GM12878 (cell line): ENCODE measurements around the gene RSF1. TPM values are rescaled to one million over a fixed set of nuclear protein-coding genes. Genes with fewer than 3 reads are reported as not detected.
A peak's percentile ranks its signal among the peaks of the same experiment; 100 is the strongest.

Experiments used
- ATAC-seq: fragments of 200-7000 bp; cut with Tn5 transposase; 3 replicates; pipeline ENCODE4 v1.9.1; 2020; ENCODE audit warnings: mild to moderate bottlenecking, moderate library complexity
- BruUV-seq: library from RNA; stranded (reverse); fragments of 400-500 nt; replicated peaks from 2 replicates; lab custom pipeline; 2021; lab: Mats Ljungman, UMichigan
- CTCF ChIA-PET: fragments of 300-600 bp; sonication (Branson Sonifier 250); formaldehyde crosslinking; extraction: SDS; loops from one replicate; lab custom pipeline; 2021; ENCODE audit warnings: inconsistent platforms; lab: Yijun Ruan, JAX
- POLR2A ChIA-PET: fragments of 350-600 bp; formaldehyde crosslinking; extraction: SDS; loops from one replicate; lab custom pipeline; 2021; ENCODE audit warnings: inconsistent platforms; lab: Charles Lee
- RAD21 ChIA-PET: fragments of 300-600 bp; sonication (Branson Sonifier 250); formaldehyde crosslinking; loops from one replicate; lab custom pipeline; 2023; ENCODE audit warnings: antibody characterized with exemption; ENCODE audit not compliant: unreplicated experiment; lab: Charles Lee
- SMC1A ChIA-PET: fragments of 300-600 bp; sonication (Branson Sonifier 250); formaldehyde crosslinking; loops from one replicate; lab custom pipeline; 2023; ENCODE audit not compliant: unreplicated experiment, uncharacterized antibody; lab: Charles Lee
- DNase-seq: peaks from one replicate; pipeline ENCODE4 v3.0.0-alpha.2; 2011; ENCODE audit warnings: low read depth, low spot score
- FAIRE-seq: peaks from 3 replicates; lab custom pipeline; 2011; peaks lifted over from hg19 to GRCh38; lab: Jason Lieb, UNC
- H2AFZ ChIP-seq: 2 replicates; pipeline ENCODE4 v1.6.0; 2011; ENCODE audit warnings: low read depth, low read length, control low read depth; ENCODE audit not compliant: control insufficient read depth
- H3K27ac ChIP-seq: 2 replicates; pipeline ENCODE4 v1.5.1; 2011; ENCODE audit warnings: control low read depth; ENCODE audit not compliant: control insufficient read depth, insufficient read depth
- H3K27me3 ChIP-seq, 2 experiments: replicated peaks in 1 of 2; 2 replicates each; pipeline versions ENCODE4 v1.6.0 to v1.6.1; 2011; ENCODE audit warnings: low read length in 1 of 2; ENCODE audit not compliant: control insufficient read depth in 2 of 2, insufficient read depth in 2 of 2
- H3K36me3 ChIP-seq, 2 experiments: 2 replicates each; pipeline ENCODE4 v1.5.1; 2011; ENCODE audit warnings: low read length in 1 of 2; ENCODE audit not compliant: control insufficient read depth in 2 of 2, insufficient read depth in 2 of 2
- H3K4me1 ChIP-seq: 2 replicates; pipeline ENCODE4 v1.6.1; 2011; ENCODE audit warnings: mild to moderate bottlenecking, low read length, moderate library complexity, mixed read lengths; ENCODE audit not compliant: control insufficient read depth, insufficient read depth
- H3K4me2 ChIP-seq: 2 replicates; pipeline ENCODE4 v1.6.0; 2011; ENCODE audit warnings: control low read depth; ENCODE audit not compliant: control insufficient read depth, insufficient read depth
- H3K4me3 ChIP-seq: fragments of 200-600 bp; sonication (generic); 2 replicates; pipeline ENCODE4 v1.5.1; 2016
- H3K79me2 ChIP-seq: 2 replicates; pipeline ENCODE4 v1.6.0; 2011; ENCODE audit warnings: low read length; ENCODE audit not compliant: control insufficient read depth, insufficient read depth
- H3K9ac ChIP-seq: 2 replicates; pipeline ENCODE4 v1.8.0; 2011; ENCODE audit warnings: low read length, control low read depth, mixed read lengths; ENCODE audit not compliant: control insufficient read depth, insufficient read depth
- H3K9me3 ChIP-seq: replicated peaks from 3 replicates; pipeline ENCODE4 v1.5.1; 2011; ENCODE audit warnings: mild to moderate bottlenecking, low read length; ENCODE audit not compliant: control insufficient read depth, insufficient read depth
- H4K20me1 ChIP-seq: 2 replicates; pipeline ENCODE4 v1.6.0; 2011; ENCODE audit not compliant: control insufficient read depth, insufficient read depth
- BACH1 ChIP-seq: fragments of 450-650 bp; IDR thresholded peaks from 2 replicates; pipeline ENCODE4 v1.6.1; 2017; ENCODE audit warnings: mild to moderate bottlenecking, borderline replicate concordance
- FOXM1 ChIP-seq: IDR thresholded peaks from 2 replicates; pipeline ENCODE4 v1.6.1; 2012; ENCODE audit warnings: low read depth, mild to moderate bottlenecking, inconsistent platforms, low read length, moderate library complexity
- NBN ChIP-seq: fragments of 450-650 bp; IDR thresholded peaks from 2 replicates; pipeline ENCODE4 v1.6.1; 2016
- NR2C2 ChIP-seq: IDR thresholded peaks from 2 replicates; pipeline ENCODE4 v1.6.1; 2011; ENCODE audit warnings: borderline replicate concordance, low read depth; ENCODE audit not compliant: control insufficient read depth, insufficient read length
- SMARCA5 ChIP-seq: fragments of 450-650 bp; IDR thresholded peaks from 2 replicates; pipeline ENCODE4 v1.6.1; 2017; ENCODE audit warnings: mild to moderate bottlenecking
- TARDBP ChIP-seq: IDR thresholded peaks from 2 replicates; pipeline ENCODE4 v1.6.1; 2016; ENCODE audit warnings: borderline replicate concordance
- YBX1 ChIP-seq: fragments of 450-650 bp; IDR thresholded peaks from 2 replicates; pipeline ENCODE4 v1.6.1; 2016; ENCODE audit warnings: antibody characterized with exemption
- WGBS: methylation state at CpG from one replicate; pipeline ENCODE4 v1.1.6; 2016; ENCODE audit warnings: low lambda C conversion rate; ENCODE audit not compliant: insufficient replicate concordance, insufficient coverage; ENCODE audit errors: missing lambda C conversion rate; 5-methylcytosine and 5-hydroxymethylcytosine counted together
- in situ Hi-C: fragments of 300-500 bp; cut with MboI; formaldehyde crosslinking; loops from 9 replicates; pipeline ENCODE4 v1.14.3; 2018; ENCODE audit warnings: mixed read lengths
- intact Hi-C: fragments of 100-400 bp; cut with micrococcal nuclease; formaldehyde crosslinking; loops from one replicate; pipeline ENCODE4 v1.14.2; 2022; ENCODE audit not compliant: unreplicated experiment
- polyA plus RNA-seq, 11 experiments: library from polyadenylated mRNA; depleted of rRNA in 4 of 11; unstranded in 6 of 11; stranded (reverse) in 5 of 11; fragments of >200 nt; fragmentation: Nextera tagmentation in 4 of 11; fragmentation: Illumina TruSeq in 1 of 11; extraction: Ambion mirVana in 4 of 11; extraction: Trizol in 1 of 11; gene quantifications; 1 replicate in 1 of 11; 2 replicates in 10 of 11; pipeline versions ENCODE4 v1.2.1 to v1.2.3, GENCODE V29; 2011 to 2016; ENCODE audit warnings: inconsistent platforms in 2 of 11, missing spikeins in 2 of 11, low read depth in 1 of 11
- total RNA-seq, 4 experiments: library from RNA; depleted of rRNA in 3 of 4; stranded (reverse); fragments of >200 nt in 3 of 4; fragmentation: Illumina TruSeq in 1 of 4; extraction: Trizol in 1 of 4; gene quantifications; 2 replicates each; pipeline versions ENCODE4 v1.2.1 to v1.2.3, GENCODE V29; 2013 to 2021
- TF ChIP-seq, protein P1 (sequence below): fragments of 450-650 bp; formaldehyde crosslinking; IDR thresholded peaks from 2 replicates; pipeline ENCODE4 v1.5.0; 2022; ENCODE audit warnings: mild to moderate bottlenecking, missing genetic modification characterization
- TF ChIP-seq, protein P2 (sequence below): IDR thresholded peaks from 2 replicates; pipeline ENCODE4 v1.6.1; 2011; ENCODE audit warnings: mild to moderate bottlenecking, low read depth, low read length, moderate library complexity; ENCODE audit not compliant: insufficient replicate concordance
- TF ChIP-seq, protein P3 (sequence below): IDR thresholded peaks from 2 replicates; pipeline ENCODE4 v1.6.1; 2011; ENCODE audit warnings: borderline replicate concordance, low read depth, mild to moderate bottlenecking, moderate library complexity, low read length; ENCODE audit not compliant: insufficient read depth, poor library complexity, severe bottlenecking

RSF1 gene
- total and polyA plus RNA-seq, 10 of the 15 experiments (the other 5 are each of a cell fraction or from before 2014, with no cell fraction given), result 9.0 to 45.3 (median 30.0) TPM

DNA sequence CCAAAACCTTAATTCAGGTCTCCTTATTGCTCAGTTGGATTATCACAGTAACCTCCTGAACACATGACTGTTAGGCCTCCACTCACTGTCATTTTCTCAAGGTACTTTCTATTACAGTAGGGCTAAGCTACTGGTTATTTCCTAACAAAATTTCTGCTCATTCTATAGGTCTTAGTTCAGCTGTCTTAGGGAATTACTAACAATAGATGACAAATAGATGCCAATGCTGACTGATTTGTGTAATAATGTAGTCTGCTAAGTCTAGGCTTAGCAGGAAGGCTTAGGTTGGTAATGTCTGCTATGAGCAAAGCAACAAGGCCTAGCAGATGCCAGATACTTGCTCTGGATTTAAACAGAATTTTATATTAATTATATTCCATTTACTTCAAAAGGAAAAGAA is 58.1 kb downstream of the RSF1 start:
- in situ Hi-C loops, result no loop called here
- H3K4me2 ChIP-seq, result no peak overlapping the region
- peaks cover 1% of the 10 kb centered on the region for H3K79me2 ChIP-seq
- ChIA-PET RAD21 (no interaction called here), SMC1A (interaction anchor here (0.6 to 1.4 kb wide), 3 partner anchors 9 to 1045 kb away, joined by 3 to 4 read pairs (median 3); no protein-coding TSS in a partner anchor), CTCF (interaction anchor here (0.6 to 1.2 kb wide), 3 partner anchors 11 to 15 kb away, joined by 3 read pairs; no protein-coding TSS in a partner anchor), POLR2A (no interaction called here)
- no peaks in the 10 kb centered on the region for H3K27me3 ChIP-seq
- intact Hi-C loops, result no loop called here
- H3K4me1 ChIP-seq, result no peaks in the 10 kb centered on the region
- BruUV-seq, result TSS peak; percentile 40
- no peak overlapping the region for H2AFZ ChIP-seq
- H3K9me3 ChIP-seq, result no peaks in the 10 kb centered on the region
- FAIRE-seq (no peak), DNase-seq (no peak), ATAC-seq (no peak)
- no peak overlapping the region for H3K9ac ChIP-seq
- H3K27ac ChIP-seq, result no peak overlapping the region
- H4K20me1 ChIP-seq, result no peaks in the 10 kb centered on the region
- peaks cover 2 to 8% of the 10 kb centered on the region in 2 experiments; a peak in 3 of 4 replicates for H3K36me3 ChIP-seq
- H3K4me3 ChIP-seq, result no peak overlapping the region
- no peak for TF ChIP-seq BACH1

DNA sequence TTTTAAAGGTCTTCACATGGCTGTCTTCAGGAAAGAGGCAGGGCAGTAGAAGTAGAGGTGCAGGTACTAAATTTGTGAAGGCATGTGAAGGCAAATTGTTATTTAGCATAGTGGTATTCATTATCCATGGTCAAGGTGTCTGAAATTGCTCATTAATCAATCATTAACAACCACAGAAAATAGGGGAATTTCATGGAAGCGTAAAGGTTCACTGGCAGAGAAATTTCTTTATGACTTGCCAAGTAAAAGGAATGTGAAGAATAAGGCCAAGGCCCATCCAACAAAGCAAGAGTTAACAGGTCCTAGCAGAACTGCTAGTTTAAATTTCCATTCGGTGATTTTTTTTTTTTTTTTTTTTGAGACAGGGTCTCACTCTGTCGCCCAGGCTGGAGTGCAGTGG is 59.0 kb downstream of the RSF1 start:
- no peaks in the 10 kb centered on the region for H3K27me3 ChIP-seq
- no peak for DNase-seq
- ChIA-PET RAD21 (no interaction called here), CTCF (no interaction called here), POLR2A (interaction anchor here (0.7 kb wide), 1 partner anchor 230 kb away, joined by 4 read pairs; no protein-coding TSS in a partner anchor), SMC1A (interaction anchor here (0.6 to 1.4 kb wide), 2 partner anchors 238 to 1044 kb away, joined by 3 to 4 read pairs; no protein-coding TSS in a partner anchor)
- no peak overlapping the region for H3K4me2 ChIP-seq
- FAIRE-seq, result no peak
- H3K27ac ChIP-seq, result no peak overlapping the region
- H3K4me1 ChIP-seq, result no peaks in the 10 kb centered on the region
- WGBS, result 98% methylated on average over 2 of the region's 3 CpGs
- ATAC-seq, result no peak
- intact Hi-C loops (no loop called here), in situ Hi-C loops (no loop called here)
- H3K9me3 ChIP-seq, result no peaks in the 10 kb centered on the region
- H3K9ac ChIP-seq, result no peak overlapping the region
- H4K20me1 ChIP-seq, result no peaks in the 10 kb centered on the region
- H3K36me3 ChIP-seq, result peaks cover 2 to 8% of the 10 kb centered on the region in 2 experiments; a peak in 3 of 4 replicates
- H2AFZ ChIP-seq, result no peak overlapping the region
- no peaks in the 10 kb centered on the region; the same call in 1 of the 2 replicates for H3K79me2 ChIP-seq
- BruUV-seq, result no TSS peak
- H3K4me3 ChIP-seq, result no peak overlapping the region
- no peak for TF ChIP-seq SMARCA5
- TF ChIP-seq, protein P1, sequence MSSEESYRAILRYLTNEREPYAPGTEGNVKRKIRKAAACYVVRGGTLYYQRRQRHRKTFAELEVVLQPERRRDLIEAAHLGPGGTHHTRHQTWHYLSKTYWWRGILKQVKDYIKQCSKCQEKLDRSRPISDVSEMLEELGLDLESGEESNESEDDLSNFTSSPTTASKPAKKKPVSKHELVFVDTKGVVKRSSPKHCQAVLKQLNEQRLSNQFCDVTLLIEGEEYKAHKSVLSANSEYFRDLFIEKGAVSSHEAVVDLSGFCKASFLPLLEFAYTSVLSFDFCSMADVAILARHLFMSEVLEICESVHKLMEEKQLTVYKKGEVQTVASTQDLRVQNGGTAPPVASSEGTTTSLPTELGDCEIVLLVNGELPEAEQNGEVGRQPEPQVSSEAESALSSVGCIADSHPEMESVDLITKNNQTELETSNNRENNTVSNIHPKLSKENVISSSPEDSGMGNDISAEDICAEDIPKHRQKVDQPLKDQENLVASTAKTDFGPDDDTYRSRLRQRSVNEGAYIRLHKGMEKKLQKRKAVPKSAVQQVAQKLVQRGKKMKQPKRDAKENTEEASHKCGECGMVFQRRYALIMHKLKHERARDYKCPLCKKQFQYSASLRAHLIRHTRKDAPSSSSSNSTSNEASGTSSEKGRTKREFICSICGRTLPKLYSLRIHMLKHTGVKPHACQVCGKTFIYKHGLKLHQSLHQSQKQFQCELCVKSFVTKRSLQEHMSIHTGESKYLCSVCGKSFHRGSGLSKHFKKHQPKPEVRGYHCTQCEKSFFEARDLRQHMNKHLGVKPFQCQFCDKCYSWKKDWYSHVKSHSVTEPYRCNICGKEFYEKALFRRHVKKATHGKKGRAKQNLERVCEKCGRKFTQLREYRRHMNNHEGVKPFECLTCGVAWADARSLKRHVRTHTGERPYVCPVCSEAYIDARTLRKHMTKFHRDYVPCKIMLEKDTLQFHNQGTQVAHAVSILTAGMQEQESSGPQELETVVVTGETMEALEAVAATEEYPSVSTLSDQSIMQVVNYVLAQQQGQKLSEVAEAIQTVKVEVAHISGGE, result no peak
- TF ChIP-seq NR2C2, result no peak
- TF ChIP-seq FOXM1, result no peak
- no peak for TF ChIP-seq NBN
- TF ChIP-seq, protein P2, sequence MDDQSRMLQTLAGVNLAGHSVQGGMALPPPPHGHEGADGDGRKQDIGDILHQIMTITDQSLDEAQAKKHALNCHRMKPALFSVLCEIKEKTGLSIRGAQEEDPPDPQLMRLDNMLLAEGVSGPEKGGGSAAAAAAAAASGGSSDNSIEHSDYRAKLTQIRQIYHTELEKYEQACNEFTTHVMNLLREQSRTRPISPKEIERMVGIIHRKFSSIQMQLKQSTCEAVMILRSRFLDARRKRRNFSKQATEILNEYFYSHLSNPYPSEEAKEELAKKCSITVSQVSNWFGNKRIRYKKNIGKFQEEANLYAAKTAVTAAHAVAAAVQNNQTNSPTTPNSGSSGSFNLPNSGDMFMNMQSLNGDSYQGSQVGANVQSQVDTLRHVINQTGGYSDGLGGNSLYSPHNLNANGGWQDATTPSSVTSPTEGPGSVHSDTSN, result no peak
- TF ChIP-seq TARDBP, result no peak
- TF ChIP-seq YBX1, result no peak
- TF ChIP-seq, protein P3, sequence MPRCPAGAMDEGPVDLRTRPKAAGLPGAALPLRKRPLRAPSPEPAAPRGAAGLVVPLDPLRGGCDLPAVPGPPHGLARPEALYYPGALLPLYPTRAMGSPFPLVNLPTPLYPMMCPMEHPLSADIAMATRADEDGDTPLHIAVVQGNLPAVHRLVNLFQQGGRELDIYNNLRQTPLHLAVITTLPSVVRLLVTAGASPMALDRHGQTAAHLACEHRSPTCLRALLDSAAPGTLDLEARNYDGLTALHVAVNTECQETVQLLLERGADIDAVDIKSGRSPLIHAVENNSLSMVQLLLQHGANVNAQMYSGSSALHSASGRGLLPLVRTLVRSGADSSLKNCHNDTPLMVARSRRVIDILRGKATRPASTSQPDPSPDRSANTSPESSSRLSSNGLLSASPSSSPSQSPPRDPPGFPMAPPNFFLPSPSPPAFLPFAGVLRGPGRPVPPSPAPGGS, result no peak
